22Rv1 (cell line): ENCODE results near the gene AGAP3.

Experiments used
- CTCF ChIP-seq: fragments of 450-650 bp; IDR thresholded peaks from 2 replicates; pipeline ENCODE4 v1.5.1; 2017; ENCODE audit warnings: mild to moderate bottlenecking
- ZFX ChIP-seq: fragments of 450-650 bp; IDR thresholded peaks from 2 replicates; pipeline ENCODE4 v1.6.1; 2017; ENCODE audit warnings: antibody characterized with exemption, borderline replicate concordance

DNA sequence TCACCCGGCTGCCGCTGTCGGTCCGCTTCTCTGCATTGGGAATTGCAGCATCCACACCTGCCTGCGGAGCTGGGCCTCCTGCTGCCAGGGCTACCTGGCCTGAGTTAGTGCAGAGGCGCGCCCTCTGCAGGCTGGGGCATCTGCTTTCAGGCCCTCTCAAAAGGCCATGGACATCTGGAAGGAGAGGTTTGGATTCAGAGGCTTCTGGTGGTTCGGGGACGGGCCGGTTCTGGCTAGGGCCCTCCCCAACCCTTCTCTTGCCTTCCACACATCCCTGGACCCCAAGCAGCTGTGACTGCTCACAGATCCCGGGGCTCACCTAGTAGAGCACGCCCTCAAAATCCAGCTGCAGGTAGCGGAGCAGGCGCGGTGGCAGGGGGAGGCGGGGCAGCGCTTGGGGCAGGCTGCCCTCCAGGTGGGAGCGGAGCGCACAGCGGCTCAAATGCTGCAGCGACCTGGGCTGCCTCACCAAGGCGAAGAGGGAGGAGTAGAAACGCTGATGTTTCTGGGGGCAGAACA, 89.6 kb downstream of the AGAP3 start:
- TF ChIP-seq ZFX = no peak
- peak; percentile 69 for TF ChIP-seq CTCF
